Left ventricle myocardium inferior (tissue), 1 donor: ENCODE measurements around the gene EFCAB8. TPM values are rescaled to one million over a fixed set of nuclear protein-coding genes. Genes with fewer than 3 reads are reported as not detected.

ENCODE experiments used
- DNase-seq: peaks from one replicate; pipeline ENCODE4 v3.0.0-alpha.2; 2020
- H3K27ac ChIP-seq: fragments of 200-600 bp; replicated peaks from 2 replicates; pipeline ENCODE4 v1.8.0; 2021
- H3K27me3 ChIP-seq: fragments of 200-600 bp; 2 replicates; pipeline ENCODE4 v1.8.0; 2021; ENCODE audit warnings: low read depth
- H3K36me3 ChIP-seq: fragments of 200-600 bp; 2 replicates; pipeline ENCODE4 v1.8.0; 2021
- H3K4me1 ChIP-seq: fragments of 200-600 bp; 2 replicates; pipeline ENCODE4 v1.8.0; 2021
- H3K4me3 ChIP-seq: fragments of 200-600 bp; 2 replicates; pipeline ENCODE4 v1.8.0; 2021; ENCODE audit warnings: mild to moderate bottlenecking, moderate library complexity
- H3K9me3 ChIP-seq: fragments of 200-600 bp; replicated peaks from 2 replicates; pipeline ENCODE4 v1.8.0; 2021
- CTCF ChIP-seq: fragments of 200-600 bp; IDR thresholded peaks from 2 replicates; pipeline ENCODE4 v1.8.0; 2021; ENCODE audit warnings: antibody characterized with exemption, mild to moderate bottlenecking, borderline replicate concordance
- intact Hi-C: fragments of 100-400 bp; cut with micrococcal nuclease; formaldehyde crosslinking; loops from one replicate; pipeline ENCODE4 v1.11.0; 2022
- total RNA-seq: library from RNA; stranded (reverse); fragmentation: NEBNext Ultra II Directional; extraction: Animal tissue kit (Norgen Biotek cat#: 25700); gene quantifications from one replicate; pipeline ENCODE4 v1.2.1, GENCODE V29; 2021
- donor health status: DM: no; HTN: yes; CAD: no; lungs with severe emphysema.

The EFCAB8 gene
- total RNA-seq, 1 donor from 2014 or later = not detected

- Histone ChIP-seq H3K9me3 (no peaks in the 10 kb centered on the region), H3K4me3 (no peak overlapping the region), H3K4me1 (no peaks in the 10 kb centered on the region), H3K36me3 (no peaks in the 10 kb centered on the region), H3K27ac (no peak overlapping the region), H3K27me3 (peaks cover 25% of the 10 kb centered on the region)
- DNase-seq = no peak
- no peak for TF ChIP-seq CTCF
- intact Hi-C loops = no loop called here
Observed at GRCh38 chr20:32963176-32963575, 104.5 kb downstream of the EFCAB8 start.

GRCh38 chr20:32964575-32964974 lies 105.9 kb downstream of the EFCAB8 start:
- Histone ChIP-seq H3K27me3 (peaks cover 25% of the 10 kb centered on the region), H3K4me1 (no peaks in the 10 kb centered on the region), H3K27ac (no peak overlapping the region), H3K36me3 (no peaks in the 10 kb centered on the region), H3K9me3 (no peaks in the 10 kb centered on the region), H3K4me3 (no peak overlapping the region)
- no peak for TF ChIP-seq CTCF
- no peak for DNase-seq
- intact Hi-C loops = no loop called here

GRCh38 chr20:32965115-32965514 lies 106.4 kb downstream of the EFCAB8 start:
- H3K36me3 ChIP-seq = no peaks in the 10 kb centered on the region
- TF ChIP-seq CTCF = no peak
- no peak overlapping the region for H3K4me3 ChIP-seq
- H3K9me3 ChIP-seq = no peaks in the 10 kb centered on the region
- H3K4me1 ChIP-seq = no peaks in the 10 kb centered on the region
- peaks cover 25% of the 10 kb centered on the region for H3K27me3 ChIP-seq
- H3K27ac ChIP-seq = no peak overlapping the region
- DNase-seq = no peak
- intact Hi-C loops = no loop called here

- no peak for DNase-seq
- intact Hi-C loops = no loop called here
Observed at GRCh38 chr20:32965581-32966373, 107.1 kb downstream of the EFCAB8 start.

GRCh38 chr20:32966382-32966781 lies 107.7 kb downstream of the EFCAB8 start:
- DNase-seq = no peak
- intact Hi-C loops = no loop called here
- H3K36me3 ChIP-seq = no peaks in the 10 kb centered on the region
- H3K27me3 ChIP-seq = peaks cover 25% of the 10 kb centered on the region
- H3K4me3 ChIP-seq = no peak overlapping the region
- no peak overlapping the region for H3K27ac ChIP-seq
- no peaks in the 10 kb centered on the region for H3K9me3 ChIP-seq
- peaks cover 10% of the 10 kb centered on the region for H3K4me1 ChIP-seq
- TF ChIP-seq CTCF = no peak

More at GRCh38 chr20:32965581-32966373, 107.1 kb downstream of the EFCAB8 start:
- H3K36me3 ChIP-seq = no peaks in the 10 kb centered on the region
- H3K27me3 ChIP-seq = peaks cover 25% of the 10 kb centered on the region
- no peak for TF ChIP-seq CTCF
- H3K9me3 ChIP-seq = no peaks in the 10 kb centered on the region
- no peak overlapping the region for H3K27ac ChIP-seq
- peaks cover 4% of the 10 kb centered on the region for H3K4me1 ChIP-seq
- H3K4me3 ChIP-seq = no peak overlapping the region
